Bronchial epithelial cell (primary cell): Measurements from ENCODE around the gene HUNK. TPM values are rescaled to one million over a fixed set of nuclear protein-coding genes. Genes with fewer than 3 reads are reported as not detected.
"Not testable (repeated sequence)": the region's sequence is repeated elsewhere in the genome, so short reads cannot be mapped to it uniquely, and the experiment has no call there.

Experiments
- DNase-seq: peaks from one replicate; pipeline ENCODE4 v3.0.0-alpha.2; 2010; ENCODE audit warnings: low read depth
- FAIRE-seq: peaks from 2 replicates; lab custom pipeline; 2011; peaks lifted over from hg19 to GRCh38; lab: Jason Lieb, UNC
- H3K27me3 ChIP-seq: 2 replicates; pipeline ENCODE4 v1.5.1; 2011; ENCODE audit warnings: low read length; ENCODE audit not compliant: control insufficient read depth, insufficient read depth
- H3K36me3 ChIP-seq: 2 replicates; pipeline ENCODE4 v1.5.1; 2011; ENCODE audit warnings: low read length; ENCODE audit not compliant: control insufficient read depth, insufficient read depth
- H3K4me3 ChIP-seq: 2 replicates; pipeline ENCODE4 v1.5.1; 2011; ENCODE audit warnings: mild to moderate bottlenecking, low read depth, low read length, control low read depth
- CTCF ChIP-seq: IDR thresholded peaks from 2 replicates; pipeline ENCODE4 v1.5.1; 2011; ENCODE audit warnings: mild to moderate bottlenecking, moderate library complexity, low read length, control low read depth, inconsistent platforms; ENCODE audit not compliant: insufficient read depth, severe bottlenecking
- total RNA-seq: library from RNA; depleted of rRNA; stranded (reverse); fragments of >200 nt; gene quantifications from 2 replicates; pipeline ENCODE4 v1.2.1, GENCODE V29; 2014

The HUNK gene
- total RNA-seq, 1 donor from 2014 or later = under 0.01 TPM

- Histone ChIP-seq H3K27me3 (no peaks in the 10 kb centered on the region), H3K4me3 (no peak overlapping the region), H3K36me3 (no peaks in the 10 kb centered on the region)
- no peak for TF ChIP-seq CTCF
- FAIRE-seq = no peak
- peak; percentile 27 for DNase-seq
These were observed 10.7 kb upstream of the HUNK start for GRCh38 chr21:31862078-31862477.

- H3K27me3 ChIP-seq = peaks cover 6% of the 10 kb centered on the region
- FAIRE-seq (no peak), DNase-seq (no peak)
- no peaks in the 10 kb centered on the region for H3K36me3 ChIP-seq
- no peak for TF ChIP-seq CTCF
- no peak overlapping the region for H3K4me3 ChIP-seq
These were observed 7.3 kb upstream of the HUNK start for GRCh38 chr21:31865429-31865970.

GRCh38 chr21:31866077-31866511 is 6.7 kb upstream of the HUNK start:
- DNase-seq = peak; percentile 55
- peak; percentile 96 for TF ChIP-seq CTCF
- H3K4me3 ChIP-seq = no peak overlapping the region
- peaks cover 6% of the 10 kb centered on the region for H3K27me3 ChIP-seq
- FAIRE-seq = no peak
- H3K36me3 ChIP-seq = no peaks in the 10 kb centered on the region

DNA sequence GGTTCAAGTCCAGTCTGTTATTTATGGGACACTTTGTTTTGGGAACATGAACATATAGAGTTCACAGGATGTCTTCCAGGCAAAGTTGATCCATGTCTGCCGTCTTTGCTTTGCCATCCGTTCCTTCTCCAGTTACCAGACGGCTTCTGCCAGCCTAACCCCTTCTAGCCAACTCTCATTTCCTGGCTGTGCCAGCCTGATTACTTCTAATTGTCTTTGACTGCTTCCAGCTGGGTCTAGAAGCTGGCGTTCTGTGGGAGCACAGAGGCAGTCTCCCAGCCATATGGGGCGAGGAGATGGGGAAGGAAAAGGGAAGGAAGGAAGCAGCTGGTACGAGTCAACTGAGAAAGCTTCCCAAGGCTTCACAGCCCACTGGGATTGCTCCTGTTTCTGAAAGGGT is 3.1 kb upstream of the HUNK start:
- peaks cover 13% of the 10 kb centered on the region for H3K27me3 ChIP-seq
- H3K36me3 ChIP-seq = no peaks in the 10 kb centered on the region
- H3K4me3 ChIP-seq = no peak overlapping the region
- no peak for TF ChIP-seq CTCF
- FAIRE-seq (peak; percentile 32), DNase-seq (no peak)

DNA sequence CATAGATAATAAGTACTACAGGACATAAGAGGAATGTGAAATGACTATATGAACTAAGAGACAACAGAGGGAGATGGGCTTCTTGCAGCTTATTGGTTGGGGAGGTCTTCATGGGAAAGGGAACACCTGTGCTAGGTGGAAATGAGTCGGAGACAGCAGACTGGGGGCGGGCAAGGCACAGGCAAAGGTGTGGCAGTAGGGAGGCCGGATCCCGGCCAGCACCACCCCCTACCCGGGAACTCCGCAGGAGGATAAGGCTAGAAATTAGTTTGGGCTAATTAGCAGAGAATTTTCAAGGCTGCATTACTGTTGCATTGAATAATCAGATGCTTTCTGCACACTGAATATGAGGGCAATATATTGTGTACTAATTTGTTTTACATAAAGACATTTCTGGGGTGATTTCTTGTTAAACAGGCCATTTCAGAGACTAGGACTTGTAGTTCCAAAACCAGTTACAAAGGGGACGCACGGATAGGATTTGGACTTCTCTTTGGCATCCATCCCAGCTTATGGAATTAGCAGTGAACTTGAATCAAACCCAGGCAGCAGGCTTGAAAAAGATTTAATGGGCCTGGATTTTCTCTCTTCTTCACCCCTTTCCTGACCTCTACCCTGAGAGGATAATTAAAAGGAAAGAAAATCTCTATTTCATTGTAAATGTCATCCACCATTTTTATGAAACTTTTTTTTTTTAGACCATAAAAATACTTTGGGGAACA is 2.2 kb upstream of the HUNK start:
- Histone ChIP-seq H3K36me3 (no peaks in the 10 kb centered on the region), H3K4me3 (no peak overlapping the region), H3K27me3 (peaks cover 13% of the 10 kb centered on the region)
- DNase-seq (no peak), FAIRE-seq (no peak)
- no peak for TF ChIP-seq CTCF

- not testable (repeated sequence) for H3K4me3 ChIP-seq, FAIRE-seq, H3K36me3 ChIP-seq, DNase-seq
- peaks cover 13% of the 10 kb centered on the region for H3K27me3 ChIP-seq
These were observed 1.4 kb upstream of the HUNK start for GRCh38 chr21:31871371-31871770.
